OCI-LY7 (cell line): Measurements from ENCODE around the gene RNF220. TPM values are rescaled to one million over a fixed set of nuclear protein-coding genes. Genes with fewer than 3 reads are reported as not detected.
A peak's percentile ranks its signal among the peaks of the same experiment; 100 is the strongest.

Experiments used
- BruUV-seq: library from RNA; stranded (reverse); fragments of 400-500 nt; replicated peaks from 2 replicates; lab custom pipeline; 2021; lab: Mats Ljungman, UMichigan
- CTCF ChIA-PET: fragments of 300-600 bp; sonication (Branson Sonifier 250); formaldehyde crosslinking; loops from one replicate; lab custom pipeline; 2022; ENCODE audit warnings: antibody characterized with exemption; ENCODE audit not compliant: unreplicated experiment; lab: Charles Lee
- POLR2A ChIA-PET: fragments of 300-600 bp; sonication (Branson Sonifier 250); formaldehyde crosslinking; loops from one replicate; lab custom pipeline; 2022; ENCODE audit warnings: antibody characterized with exemption; lab: Charles Lee
- DNase-seq: peaks from one replicate; pipeline ENCODE4 v3.0.0-alpha.2; 2015; ENCODE audit warnings: low spot score
- H2AFZ ChIP-seq: fragments of 200-600 bp; sonication (generic), shearing (Covaris generic); 2 replicates; pipeline ENCODE4 v1.6.1; 2014; ENCODE audit warnings: mild to moderate bottlenecking, antibody characterized with exemption, low read length, moderate library complexity
- H3K27ac ChIP-seq: fragments of 200-600 bp; sonication (generic); 2 replicates; pipeline ENCODE4 v1.5.1; 2014; ENCODE audit warnings: mixed run types, low read depth, mild to moderate bottlenecking, moderate library complexity, low read length, inconsistent platforms; ENCODE audit not compliant: poor library complexity, severe bottlenecking
- H3K36me3 ChIP-seq: fragments of 200-600 bp; sonication (generic); 2 replicates; pipeline ENCODE4 v1.6.1; 2014; ENCODE audit warnings: mild to moderate bottlenecking, antibody characterized with exemption, low read length, moderate library complexity, mixed read lengths; ENCODE audit not compliant: insufficient read depth
- H3K4me1 ChIP-seq: fragments of 200-600 bp; sonication (generic); 2 replicates; pipeline ENCODE4 v1.5.1; 2014; ENCODE audit warnings: mild to moderate bottlenecking, low read length; ENCODE audit not compliant: insufficient read depth, poor library complexity, severe bottlenecking
- H3K4me2 ChIP-seq: fragments of 200-600 bp; sonication (generic); 2 replicates; pipeline ENCODE4 v1.6.1; 2014; ENCODE audit warnings: mild to moderate bottlenecking, low read length
- H3K4me3 ChIP-seq: fragments of 200-600 bp; sonication (generic); 2 replicates; pipeline ENCODE4 v1.5.1; 2014; ENCODE audit warnings: mild to moderate bottlenecking, low read depth, low read length; ENCODE audit not compliant: poor library complexity, severe bottlenecking
- H3K79me2 ChIP-seq: fragments of 200-600 bp; sonication (generic); 2 replicates; pipeline ENCODE4 v1.6.1; 2016; ENCODE audit warnings: low read depth, mild to moderate bottlenecking, low read length, moderate library complexity, mixed read lengths; ENCODE audit not compliant: insufficient read depth
- H3K9me2 ChIP-seq: fragments of 200-600 bp; sonication (generic); 2 replicates; pipeline ENCODE4 v1.6.1; 2016; ENCODE audit warnings: mild to moderate bottlenecking, low read length, mixed read lengths; ENCODE audit not compliant: insufficient read depth
- H3K9me3 ChIP-seq: fragments of 200-600 bp; sonication (generic); 2 replicates; pipeline ENCODE4 v1.6.1; 2014; ENCODE audit warnings: mild to moderate bottlenecking, mixed run types, low read length, mixed read lengths
- H4K20me1 ChIP-seq: fragments of 200-600 bp; sonication (generic); 2 replicates; pipeline ENCODE4 v1.6.1; 2014; ENCODE audit warnings: mild to moderate bottlenecking, antibody characterized with exemption, low read length, moderate library complexity, mixed read lengths; ENCODE audit not compliant: insufficient read depth
- EZH2phosphoT487 ChIP-seq: fragments of 200-600 bp; sonication (generic); IDR thresholded peaks from 2 replicates; pipeline ENCODE4 v1.6.1; 2018; ENCODE audit warnings: low read depth, borderline replicate concordance, mild to moderate bottlenecking, mixed run types, antibody characterized with exemption, low read length, moderate library complexity, mixed read lengths
- intact Hi-C: fragments of 100-400 bp; cut with micrococcal nuclease; formaldehyde crosslinking; loops from one replicate; pipeline ENCODE4 v1.10.0; 2022; ENCODE audit not compliant: unreplicated experiment
- total RNA-seq, 2 experiments: library from RNA; depleted of rRNA in 1 of 2; stranded (reverse); fragments of >200 nt in 1 of 2; shearing (Covaris generic) in 1 of 2; gene quantifications; 2 replicates each; pipeline ENCODE4 v1.2.3, GENCODE V29; 2014 to 2022
- TF ChIP-seq, protein P1 (sequence below): fragments of 200-600 bp; sonication (generic); conservative IDR thresholded peaks from 2 replicates; pipeline ENCODE4 v1.5.1; 2014; ENCODE audit warnings: mild to moderate bottlenecking, antibody characterized with exemption, low read length, moderate library complexity, mixed read lengths

RNF220 gene
- total RNA-seq, 2 experiments from 2014 or later, result 82.3 to 85.5 TPM

DNA sequence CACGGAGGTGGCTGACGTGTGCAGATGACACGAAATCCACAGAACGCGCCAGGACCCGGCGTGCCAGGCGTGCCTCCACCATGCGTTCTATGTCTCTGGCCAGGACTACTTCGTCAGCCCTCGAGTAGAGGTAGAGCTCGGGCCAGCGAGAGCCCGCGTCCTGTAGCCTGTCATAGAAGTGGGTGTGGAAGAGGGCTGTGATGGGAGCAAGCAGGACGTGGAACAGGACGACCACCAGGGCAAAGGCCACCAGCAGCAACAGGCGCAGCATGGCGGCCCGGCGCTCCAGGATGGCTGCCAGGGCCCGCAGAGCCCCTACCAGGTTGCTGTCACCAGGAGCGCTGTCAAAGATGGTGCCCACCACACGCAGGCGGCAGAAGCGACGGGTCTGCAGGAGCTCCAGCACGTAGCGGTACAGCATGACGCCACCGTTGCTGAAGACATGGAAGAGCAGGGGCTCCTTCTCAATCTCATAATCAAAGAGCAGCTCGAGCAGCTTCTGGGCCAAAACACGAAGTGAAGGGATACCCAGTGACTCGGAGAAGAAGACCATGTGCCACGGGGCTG, 249.6 kb downstream of the RNF220 start:
- ChIA-PET POLR2A (no interaction called here), CTCF (no interaction called here)
- intact Hi-C loops, result loop anchor here (1.0 to 10.0 kb wide), 2 partner anchors 61 to 280 kb away; no protein-coding TSS in a partner anchor
- no peak for DNase-seq
- H3K36me3 ChIP-seq, result peaks cover 21% of the 10 kb centered on the region
- no peaks in the 10 kb centered on the region for H3K9me2 ChIP-seq
- no peak overlapping the region for H2AFZ ChIP-seq
- H3K4me2 ChIP-seq, result no peak overlapping the region
- no peak overlapping the region for H3K27ac ChIP-seq
- no peaks in the 10 kb centered on the region for H4K20me1 ChIP-seq
- BruUV-seq, result no TSS peak
- H3K4me1 ChIP-seq, result no peaks in the 10 kb centered on the region
- no peaks in the 10 kb centered on the region for H3K79me2 ChIP-seq
- H3K4me3 ChIP-seq, result no peak overlapping the region
- TF ChIP-seq EZH2phosphoT487, result no peak
- TF ChIP-seq, protein P1, sequence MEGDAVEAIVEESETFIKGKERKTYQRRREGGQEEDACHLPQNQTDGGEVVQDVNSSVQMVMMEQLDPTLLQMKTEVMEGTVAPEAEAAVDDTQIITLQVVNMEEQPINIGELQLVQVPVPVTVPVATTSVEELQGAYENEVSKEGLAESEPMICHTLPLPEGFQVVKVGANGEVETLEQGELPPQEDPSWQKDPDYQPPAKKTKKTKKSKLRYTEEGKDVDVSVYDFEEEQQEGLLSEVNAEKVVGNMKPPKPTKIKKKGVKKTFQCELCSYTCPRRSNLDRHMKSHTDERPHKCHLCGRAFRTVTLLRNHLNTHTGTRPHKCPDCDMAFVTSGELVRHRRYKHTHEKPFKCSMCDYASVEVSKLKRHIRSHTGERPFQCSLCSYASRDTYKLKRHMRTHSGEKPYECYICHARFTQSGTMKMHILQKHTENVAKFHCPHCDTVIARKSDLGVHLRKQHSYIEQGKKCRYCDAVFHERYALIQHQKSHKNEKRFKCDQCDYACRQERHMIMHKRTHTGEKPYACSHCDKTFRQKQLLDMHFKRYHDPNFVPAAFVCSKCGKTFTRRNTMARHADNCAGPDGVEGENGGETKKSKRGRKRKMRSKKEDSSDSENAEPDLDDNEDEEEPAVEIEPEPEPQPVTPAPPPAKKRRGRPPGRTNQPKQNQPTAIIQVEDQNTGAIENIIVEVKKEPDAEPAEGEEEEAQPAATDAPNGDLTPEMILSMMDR, result no peak
- H3K9me3 ChIP-seq, result no peaks in the 10 kb centered on the region

DNA sequence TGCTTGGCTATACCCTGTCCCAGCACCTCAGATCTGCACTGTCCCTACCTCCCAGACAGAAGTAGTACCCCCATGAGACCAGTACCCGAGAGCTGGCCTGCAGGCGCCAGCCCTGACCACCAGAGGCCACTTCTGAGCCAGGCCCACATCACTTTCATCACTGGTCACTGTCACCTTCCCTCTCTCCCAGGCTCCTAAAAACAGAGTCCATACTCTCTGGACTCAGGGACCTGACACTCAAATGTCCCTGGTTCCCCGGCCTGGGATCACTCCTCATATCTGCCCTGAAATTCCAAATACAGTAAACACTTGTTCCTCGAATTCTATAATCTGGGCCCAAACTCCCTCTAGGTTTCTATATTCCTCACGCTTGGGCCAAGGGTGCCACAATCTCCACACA, 250.6 kb downstream of the RNF220 start:
- TF ChIP-seq EZH2phosphoT487, result no peak
- TF ChIP-seq, protein P1, result peak; percentile 86
- BruUV-seq, result no TSS peak
- CTCF ChIA-PET, result interaction anchor here (0.6 kb wide), 1 partner anchor 9 kb away, joined by 3 read pairs; no protein-coding TSS in a partner anchor
- no peak overlapping the region for H3K4me3 ChIP-seq
- POLR2A ChIA-PET, result interaction anchor here (0.6 kb wide), 1 partner anchor 1040 kb away, joined by 5 read pairs; no protein-coding TSS in a partner anchor
- H3K9me3 ChIP-seq, result no peaks in the 10 kb centered on the region
- intact Hi-C loops, result loop anchor here (1.0 to 10.0 kb wide), 2 partner anchors 60 to 281 kb away; no protein-coding TSS in a partner anchor
- H2AFZ ChIP-seq, result no peak overlapping the region
- H3K79me2 ChIP-seq, result no peaks in the 10 kb centered on the region
- no peaks in the 10 kb centered on the region for H3K9me2 ChIP-seq
- no peak overlapping the region for H3K4me2 ChIP-seq
- no peaks in the 10 kb centered on the region for H3K4me1 ChIP-seq
- no peaks in the 10 kb centered on the region for H4K20me1 ChIP-seq
- peaks cover 12% of the 10 kb centered on the region for H3K36me3 ChIP-seq
- H3K27ac ChIP-seq, result no peak overlapping the region
- peak; percentile 45 for DNase-seq

DNA sequence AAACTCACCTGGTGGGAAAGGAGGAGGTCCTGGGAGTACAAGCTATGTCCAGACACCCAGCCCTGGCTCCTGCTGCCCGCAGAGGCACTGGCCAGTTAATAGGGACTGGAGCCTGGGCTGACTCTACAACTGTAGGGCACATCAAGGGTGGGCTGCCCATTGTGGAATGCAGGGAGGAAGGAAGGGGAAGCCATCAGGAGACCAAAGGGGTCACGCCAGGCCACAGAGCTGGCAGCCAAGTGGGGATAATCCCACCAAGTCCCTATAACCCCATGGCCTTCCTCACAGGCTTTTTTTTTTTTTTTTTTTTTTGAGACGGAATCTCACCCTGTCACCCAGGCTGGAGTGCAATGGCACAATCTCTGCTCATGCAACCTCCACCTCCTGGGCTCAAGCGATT, 254.5 kb downstream of the RNF220 start:
- CTCF ChIA-PET, result no interaction called here
- intact Hi-C loops, result loop anchor here (10.0 kb wide), 1 partner anchor 285 kb away; no protein-coding TSS in a partner anchor

More for the DNA sequence above, 254.5 kb downstream of the RNF220 start:
- Histone ChIP-seq H3K4me1 (peaks cover under 1% of the 10 kb centered on the region), H3K9me3 (no peaks in the 10 kb centered on the region), H3K4me3 (no peak overlapping the region), H3K27ac (no peak overlapping the region), H4K20me1 (no peaks in the 10 kb centered on the region), H3K79me2 (no peaks in the 10 kb centered on the region), H3K36me3 (no peaks in the 10 kb centered on the region), H2AFZ (no peak overlapping the region), H3K9me2 (no peaks in the 10 kb centered on the region), H3K4me2 (no peak overlapping the region)
- DNase-seq, result no peak
- POLR2A ChIA-PET, result interaction anchor here (0.5 to 1.1 kb wide), 2 partner anchors 85 to 1588 kb away, joined by 3 read pairs; no protein-coding TSS in a partner anchor
- BruUV-seq, result no TSS peak
- TF ChIP-seq, protein P1, result no peak
- TF ChIP-seq EZH2phosphoT487, result no peak
